Activated CD8-positive, alpha-beta memory T cell treated with anti-CD3 and anti-CD28 coated beads for 4 hours (primary cell): ENCODE measurements around the gene GTF2A2.

Experiments used
- DNase-seq, 2 donors: peaks; one replicate each; pipeline ENCODE4 v3.0.0-alpha.2; 2020; ENCODE audit warnings: low read depth in 2 of 2

Gene GTF2A2

GRCh38 chr15:59605994-59606393, 51.3 kb downstream of the GTF2A2 start:
- DNase-seq = no peak

- DNase-seq = no peak
Measured at GRCh38 chr15:59598461-59598860, 58.9 kb downstream of the GTF2A2 start.

- DNase-seq = no peak
Measured at GRCh38 chr15:59596640-59597039, 60.7 kb downstream of the GTF2A2 start.

GRCh38 chr15:59595434-59595915, 61.8 kb downstream of the GTF2A2 start:
- DNase-seq = no peak

- DNase-seq = no peak
Measured at GRCh38 chr15:59594991-59595390, 62.3 kb downstream of the GTF2A2 start.

- DNase-seq = no peak
Measured at GRCh38 chr15:59594493-59594942, 62.8 kb downstream of the GTF2A2 start.

- DNase-seq = no peak
Measured at GRCh38 chr15:59591356-59591755, 66.0 kb downstream of the GTF2A2 start.

GRCh38 chr15:59590027-59590426, 67.3 kb downstream of the GTF2A2 start:
- DNase-seq = no peak
